Hepatocyte (in vitro differentiated cells): ENCODE measurements around the gene SVIL. TPM values are rescaled to one million over a fixed set of nuclear protein-coding genes. Genes with fewer than 3 reads are reported as not detected.
"Not testable (repeated sequence)": the region's sequence is repeated elsewhere in the genome, so short reads cannot be mapped to it uniquely, and the experiment has no call there.

ENCODE experiments used
- DNase-seq: peaks from one replicate; pipeline ENCODE4 v3.0.0-alpha.2; 2016; ENCODE audit warnings: low spot score
- H2AFZ ChIP-seq: fragments of 200-600 bp; sonication (generic); 2 replicates; pipeline ENCODE4 v1.6.0; 2016; ENCODE audit warnings: antibody characterized with exemption, mild to moderate bottlenecking
- H3K27ac ChIP-seq: fragments of 200-600 bp; sonication (generic); 2 replicates; pipeline ENCODE4 v1.5.1; 2016; ENCODE audit warnings: mild to moderate bottlenecking
- H3K27me3 ChIP-seq: fragments of 200-600 bp; sonication (generic); 2 replicates; pipeline ENCODE4 v1.6.1; 2016
- H3K36me3 ChIP-seq: fragments of 200-600 bp; sonication (generic); replicated peaks from 2 replicates; pipeline ENCODE4 v1.5.1; 2016; ENCODE audit warnings: low read depth; ENCODE audit not compliant: insufficient read depth
- H3K4me1 ChIP-seq: fragments of 200-600 bp; sonication (generic); 2 replicates; pipeline ENCODE4 v1.5.1; 2016; ENCODE audit warnings: mild to moderate bottlenecking, moderate library complexity; ENCODE audit not compliant: insufficient read depth
- H3K4me2 ChIP-seq: fragments of 200-600 bp; sonication (generic); 2 replicates; pipeline ENCODE4 v1.6.0; 2016
- H3K4me3 ChIP-seq: fragments of 200-600 bp; sonication (generic); 2 replicates; pipeline ENCODE4 v1.5.1; 2016; ENCODE audit warnings: mild to moderate bottlenecking
- H3K79me2 ChIP-seq: fragments of 200-600 bp; sonication (generic); 2 replicates; pipeline ENCODE4 v1.6.0; 2017; ENCODE audit warnings: mild to moderate bottlenecking
- H3K9me2 ChIP-seq: fragments of 200-600 bp; sonication (generic); replicated peaks from 2 replicates; pipeline ENCODE4 v1.6.0; 2017; ENCODE audit warnings: mild to moderate bottlenecking; ENCODE audit not compliant: insufficient read depth
- H3K9me3 ChIP-seq: fragments of 200-600 bp; sonication (generic); 2 replicates; pipeline ENCODE4 v1.5.1; 2016; ENCODE audit warnings: low read depth, mild to moderate bottlenecking
- H4K20me1 ChIP-seq: fragments of 200-600 bp; sonication (generic); 2 replicates; pipeline ENCODE4 v1.6.0; 2016; ENCODE audit warnings: mild to moderate bottlenecking; ENCODE audit not compliant: insufficient read depth, poor library complexity, severe bottlenecking
- EZH2 ChIP-seq: fragments of 200-600 bp; sonication (generic); IDR thresholded peaks from 2 replicates; pipeline ENCODE4 v1.6.1; 2016; ENCODE audit warnings: antibody characterized with exemption, mild to moderate bottlenecking, borderline replicate concordance
- EZH2phosphoT487 ChIP-seq: fragments of 200-600 bp; sonication (generic); IDR thresholded peaks from one replicate; pipeline ENCODE4 v1.6.1; 2018; ENCODE audit warnings: antibody characterized with exemption, mild to moderate bottlenecking, low read depth, moderate library complexity; ENCODE audit not compliant: unreplicated experiment, severe bottlenecking
- WGBS: methylation state at CpG from one replicate; pipeline ENCODE4 v1.1.6; 2016; ENCODE audit warnings: low lambda C conversion rate; ENCODE audit errors: missing lambda C conversion rate; 5-methylcytosine and 5-hydroxymethylcytosine counted together
- polyA plus RNA-seq: library from polyadenylated mRNA; unstranded; fragments of >200 nt; fragmentation: Nextera tagmentation; extraction: Ambion mirVana; gene quantifications from 2 replicates; pipeline ENCODE4 v1.2.1, GENCODE V29; 2016
- total RNA-seq: library from RNA; depleted of rRNA; stranded (reverse); fragments of >200 nt; gene quantifications from 2 replicates; pipeline ENCODE4 v1.2.3, GENCODE V29; 2014
- TF ChIP-seq, protein P1 (sequence below): fragments of 200-600 bp; sonication (generic); IDR thresholded peaks from 2 replicates; pipeline ENCODE4 v1.5.1; 2016; ENCODE audit warnings: antibody characterized with exemption, mild to moderate bottlenecking; ENCODE audit not compliant: poor library complexity

SVIL gene
- total and polyA plus RNA-seq, 2 experiments from 2014 or later = 24.3 to 36.5 TPM

DNA sequence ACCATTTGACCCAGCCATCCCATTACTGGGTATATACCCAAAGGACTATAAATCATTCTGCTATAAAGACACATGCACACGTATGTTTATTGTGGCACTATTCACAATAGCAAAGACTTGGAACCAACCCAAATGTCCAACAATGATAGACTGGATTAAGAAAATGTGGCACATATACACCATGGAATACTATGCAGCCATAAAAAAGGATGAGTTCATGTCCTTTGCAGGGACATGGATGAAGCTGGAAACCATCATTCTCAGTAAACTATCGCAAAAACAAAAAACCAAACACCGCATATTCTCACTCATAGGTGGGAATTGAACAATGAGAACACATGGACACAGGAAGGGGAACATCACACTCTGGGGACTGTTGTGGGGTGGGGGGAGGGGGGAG, 85.3 kb downstream of the SVIL start:
- H3K27ac ChIP-seq, H3K27me3 ChIP-seq, DNase-seq, H3K4me3 ChIP-seq, H3K36me3 ChIP-seq, H3K9me2 ChIP-seq, H3K9me3 ChIP-seq, H4K20me1 ChIP-seq, H3K4me2 ChIP-seq, H3K4me1 ChIP-seq, H2AFZ ChIP-seq: not testable (repeated sequence)
- 93% methylated on average over 3 of the region's 3 CpGs for WGBS
- H3K79me2 ChIP-seq = peaks cover 12% of the 10 kb centered on the region

DNA sequence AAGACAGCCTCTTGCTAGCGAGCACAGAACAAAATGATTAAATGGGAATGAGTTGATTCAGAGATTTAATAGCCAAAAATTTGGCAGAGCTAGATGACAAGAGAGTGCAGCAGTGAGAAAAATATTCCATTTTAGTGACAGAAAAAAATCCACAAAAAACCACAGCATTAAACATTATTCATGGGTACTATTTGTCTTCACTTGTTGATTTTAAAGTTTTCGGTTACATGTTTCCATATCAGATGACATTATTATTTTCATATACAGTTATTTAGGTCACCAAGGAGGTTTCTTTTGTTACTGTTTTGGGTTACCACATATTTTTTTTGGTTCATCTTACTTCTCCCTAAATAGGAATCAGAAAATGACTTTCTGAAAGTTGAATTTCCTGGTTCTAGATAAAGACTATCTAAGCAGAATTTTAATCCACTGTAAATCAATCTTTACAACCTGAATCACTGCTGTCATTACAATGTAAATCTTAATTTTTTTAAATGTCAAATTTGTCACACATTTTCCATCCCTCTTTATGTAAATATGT, 87.9 kb downstream of the SVIL start:
- TF ChIP-seq EZH2phosphoT487 (no peak), EZH2 (no peak)
- TF ChIP-seq, protein P1, sequence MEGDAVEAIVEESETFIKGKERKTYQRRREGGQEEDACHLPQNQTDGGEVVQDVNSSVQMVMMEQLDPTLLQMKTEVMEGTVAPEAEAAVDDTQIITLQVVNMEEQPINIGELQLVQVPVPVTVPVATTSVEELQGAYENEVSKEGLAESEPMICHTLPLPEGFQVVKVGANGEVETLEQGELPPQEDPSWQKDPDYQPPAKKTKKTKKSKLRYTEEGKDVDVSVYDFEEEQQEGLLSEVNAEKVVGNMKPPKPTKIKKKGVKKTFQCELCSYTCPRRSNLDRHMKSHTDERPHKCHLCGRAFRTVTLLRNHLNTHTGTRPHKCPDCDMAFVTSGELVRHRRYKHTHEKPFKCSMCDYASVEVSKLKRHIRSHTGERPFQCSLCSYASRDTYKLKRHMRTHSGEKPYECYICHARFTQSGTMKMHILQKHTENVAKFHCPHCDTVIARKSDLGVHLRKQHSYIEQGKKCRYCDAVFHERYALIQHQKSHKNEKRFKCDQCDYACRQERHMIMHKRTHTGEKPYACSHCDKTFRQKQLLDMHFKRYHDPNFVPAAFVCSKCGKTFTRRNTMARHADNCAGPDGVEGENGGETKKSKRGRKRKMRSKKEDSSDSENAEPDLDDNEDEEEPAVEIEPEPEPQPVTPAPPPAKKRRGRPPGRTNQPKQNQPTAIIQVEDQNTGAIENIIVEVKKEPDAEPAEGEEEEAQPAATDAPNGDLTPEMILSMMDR = no peak
- Histone ChIP-seq H3K79me2 (peaks cover 20% of the 10 kb centered on the region), H3K36me3 (no peaks in the 10 kb centered on the region), H3K27me3 (no peaks in the 10 kb centered on the region), H3K4me2 (no peak overlapping the region), H4K20me1 (no peaks in the 10 kb centered on the region), H3K4me1 (no peaks in the 10 kb centered on the region), H3K9me3 (no peaks in the 10 kb centered on the region), H3K9me2 (no peaks in the 10 kb centered on the region), H2AFZ (no peak overlapping the region), H3K27ac (no peak overlapping the region), H3K4me3 (no peak overlapping the region)
- DNase-seq = no peak
- 98% methylated on average over 2 of the region's 2 CpGs for WGBS

DNA sequence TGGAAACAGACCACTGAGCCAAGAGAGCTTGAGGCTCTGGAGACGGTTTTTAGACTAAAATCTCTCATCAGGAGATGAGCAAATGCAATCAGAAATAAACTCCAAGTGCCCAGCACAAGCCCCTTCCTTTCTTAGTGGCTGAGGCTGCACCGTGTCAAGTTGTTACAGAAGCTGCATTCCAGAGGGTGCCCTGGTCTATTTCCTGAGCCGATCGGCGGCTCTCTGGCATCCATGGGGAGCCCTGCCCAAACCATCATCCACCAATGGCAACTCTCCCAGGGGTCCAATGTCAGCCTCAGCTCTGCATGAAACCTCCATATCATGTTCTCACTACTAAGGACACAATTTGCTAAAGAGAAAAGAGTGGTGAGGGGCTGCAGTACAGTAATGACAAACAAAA, 89.6 kb downstream of the SVIL start:
- DNase-seq = no peak
- Histone ChIP-seq H3K4me1 (no peaks in the 10 kb centered on the region), H2AFZ (no peak overlapping the region), H3K36me3 (peaks cover 5% of the 10 kb centered on the region), H3K9me2 (no peaks in the 10 kb centered on the region), H3K27ac (no peak overlapping the region), H3K27me3 (no peaks in the 10 kb centered on the region), H4K20me1 (peaks cover 4% of the 10 kb centered on the region), H3K9me3 (no peaks in the 10 kb centered on the region), H3K4me3 (no peak overlapping the region), H3K4me2 (no peak overlapping the region), H3K79me2 (peaks cover 20% of the 10 kb centered on the region)
- WGBS = 48% methylated on average over 5 of the region's 5 CpGs
- TF ChIP-seq EZH2phosphoT487 (no peak), EZH2 (no peak)
- TF ChIP-seq, protein P1 = no peak

DNA sequence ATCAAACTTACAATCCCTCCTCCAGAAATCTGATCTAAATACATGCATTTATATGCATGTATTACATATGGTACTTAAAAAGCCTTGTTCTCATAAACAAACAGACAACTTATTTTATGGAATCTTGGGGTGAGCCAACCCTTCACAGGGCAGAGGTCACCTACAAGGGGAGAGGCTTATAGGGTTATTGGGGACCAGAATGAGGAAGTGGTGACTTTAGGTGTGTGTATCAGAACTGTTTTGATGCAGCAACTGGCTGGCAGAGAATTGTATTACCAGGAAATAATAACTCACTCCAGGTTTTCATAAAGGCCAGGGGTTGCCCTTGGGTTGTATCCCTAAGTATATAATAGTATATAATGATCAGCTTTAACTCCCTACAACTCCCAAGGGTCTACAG, 91.1 kb downstream of the SVIL start:
- Histone ChIP-seq H3K79me2 (peaks cover 22% of the 10 kb centered on the region), H3K4me2 (no peak overlapping the region), H4K20me1 (peaks cover 4% of the 10 kb centered on the region), H3K27me3 (no peaks in the 10 kb centered on the region), H3K4me1 (no peaks in the 10 kb centered on the region), H3K27ac (no peak overlapping the region), H3K36me3 (peaks cover 5% of the 10 kb centered on the region), H3K4me3 (no peak overlapping the region), H3K9me3 (no peaks in the 10 kb centered on the region), H3K9me2 (no peaks in the 10 kb centered on the region), H2AFZ (no peak overlapping the region)
- no peak for DNase-seq
- TF ChIP-seq EZH2phosphoT487 = no peak
- TF ChIP-seq, protein P1 = no peak
- TF ChIP-seq EZH2 = no peak
